GM23338 (cell line): Measurements from ENCODE around the gene SCTR. TPM values are rescaled to one million over a fixed set of nuclear protein-coding genes. Genes with fewer than 3 reads are reported as not detected.

Experiments used
- ATAC-seq: fragments of 200-7000 bp; cut with Tn5 transposase; 3 replicates; pipeline ENCODE4 v1.9.1; 2020
- DNase-seq: peaks from one replicate; pipeline ENCODE4 v3.0.0-alpha.2; 2015; ENCODE audit warnings: low spot score
- H2AFZ ChIP-seq: fragments of 200-600 bp; sonication (generic); 2 replicates; pipeline ENCODE4 v1.8.0; 2016; ENCODE audit warnings: antibody characterized with exemption, mild to moderate bottlenecking, moderate library complexity
- H3F3A ChIP-seq: fragments of 200-600 bp; sonication (generic); replicated peaks from 2 replicates; pipeline ENCODE4 v1.8.0; 2017; ENCODE audit warnings: antibody characterized with exemption, mixed run types, low read depth
- H3K27ac ChIP-seq: fragments of 200-600 bp; sonication (generic); 2 replicates; pipeline ENCODE4 v1.6.1; 2016; ENCODE audit warnings: low read depth
- H3K27me3 ChIP-seq: fragments of 200-600 bp; sonication (generic); 2 replicates; pipeline ENCODE4 v1.8.0; 2016; ENCODE audit warnings: mild to moderate bottlenecking, mixed run types, moderate library complexity; ENCODE audit not compliant: insufficient read depth
- H3K36me3 ChIP-seq: fragments of 200-600 bp; sonication (generic); 2 replicates; pipeline ENCODE4 v1.8.0; 2016; ENCODE audit warnings: mild to moderate bottlenecking; ENCODE audit not compliant: insufficient read depth
- H3K4me1 ChIP-seq: fragments of 200-600 bp; sonication (generic); 2 replicates; pipeline ENCODE4 v1.8.0; 2016; ENCODE audit warnings: mild to moderate bottlenecking, moderate library complexity; ENCODE audit not compliant: insufficient read depth
- H3K4me2 ChIP-seq: fragments of 200-600 bp; sonication (generic); 2 replicates; pipeline ENCODE4 v1.7.1; 2017; ENCODE audit warnings: mixed run types
- H3K4me3 ChIP-seq: fragments of 200-600 bp; sonication (generic); 2 replicates; pipeline ENCODE4 v1.6.1; 2016; ENCODE audit warnings: mixed run types
- H3K79me2 ChIP-seq: fragments of 200-600 bp; sonication (generic); replicated peaks from 2 replicates; pipeline ENCODE4 v1.8.0; 2017; ENCODE audit warnings: mild to moderate bottlenecking; ENCODE audit not compliant: insufficient read depth
- H3K9me2 ChIP-seq: fragments of 200-600 bp; sonication (generic); 2 replicates; pipeline ENCODE4 v1.8.0; 2017; ENCODE audit not compliant: insufficient read depth
- H4K20me1 ChIP-seq: fragments of 200-600 bp; sonication (generic); replicated peaks from 2 replicates; pipeline ENCODE4 v1.8.0; 2017; ENCODE audit warnings: mild to moderate bottlenecking; ENCODE audit not compliant: insufficient read depth
- H3K27ac Mint-ChIP-seq: 2 replicates; pipeline ENCODE4 v1.8.0; 2020; ENCODE audit warnings: inconsistent platforms, mild to moderate bottlenecking, moderate library complexity, mixed read lengths
- H3K27me3 Mint-ChIP-seq: 3 replicates; pipeline ENCODE4 v1.8.0; 2022; ENCODE audit warnings: low read depth, mild to moderate bottlenecking, moderate library complexity, mixed read lengths, inconsistent platforms; ENCODE audit not compliant: insufficient read depth, poor library complexity
- H3K36me3 Mint-ChIP-seq: 3 replicates; pipeline ENCODE4 v1.8.0; 2021; ENCODE audit warnings: low read depth, mild to moderate bottlenecking, inconsistent platforms, moderate library complexity, mixed read lengths
- H3K4me1 Mint-ChIP-seq: 3 replicates; pipeline ENCODE4 v1.8.0; 2020; ENCODE audit warnings: mild to moderate bottlenecking, inconsistent platforms, mixed read lengths
- H3K4me3 Mint-ChIP-seq: 3 replicates; pipeline ENCODE4 v1.8.0; 2021; ENCODE audit warnings: moderate library complexity, mild to moderate bottlenecking, inconsistent platforms, mixed read lengths
- H3K9me3 Mint-ChIP-seq: 3 replicates; pipeline ENCODE4 v1.8.0; 2020; ENCODE audit warnings: moderate library complexity, mild to moderate bottlenecking, inconsistent platforms, mixed read lengths
- CREB1 ChIP-seq: fragments of 250-450 bp; sonication (Bioruptor Pico); IDR thresholded peaks from 2 replicates; pipeline ENCODE4 v1.5.0; 2020; ENCODE audit warnings: low read depth, mild to moderate bottlenecking, moderate library complexity
- CTCF ChIP-seq, 2 experiments: fragments of 200-600 bp in 1 of 2; sonication (generic) in 1 of 2; conservative IDR thresholded peaks; 2 replicates each; pipeline versions ENCODE4 v1.5.1 to v1.6.1; 2016 to 2017; ENCODE audit warnings: antibody characterized with exemption in 2 of 2, low read depth in 2 of 2, mild to moderate bottlenecking in 2 of 2, moderate library complexity in 1 of 2
- ETS1 ChIP-seq: IDR thresholded peaks from 2 replicates; pipeline ENCODE4 v1.6.1; 2016; ENCODE audit warnings: antibody characterized with exemption
- EZH2 ChIP-seq: fragments of 200-600 bp; sonication (generic); IDR thresholded peaks from one replicate; pipeline ENCODE4 v1.8.0; 2017; ENCODE audit warnings: antibody characterized with exemption, mild to moderate bottlenecking, low read depth; ENCODE audit not compliant: unreplicated experiment
- EZH2phosphoT487 ChIP-seq: fragments of 200-600 bp; sonication (generic); IDR thresholded peaks from one replicate; pipeline ENCODE4 v1.8.1; 2018; ENCODE audit warnings: antibody characterized with exemption; ENCODE audit not compliant: unreplicated experiment
- JUNB ChIP-seq: IDR thresholded peaks from one replicate; pipeline ENCODE4 v1.6.1; 2016; ENCODE audit warnings: antibody characterized with exemption; ENCODE audit not compliant: unreplicated experiment
- NANOG ChIP-seq: IDR thresholded peaks from 2 replicates; pipeline ENCODE4 v1.6.1; 2016; ENCODE audit warnings: antibody characterized with exemption, borderline replicate concordance
- POLR2AphosphoS5 ChIP-seq: IDR thresholded peaks from 2 replicates; pipeline ENCODE4 v1.6.1; 2016; ENCODE audit warnings: antibody characterized with exemption, low read depth
- REST ChIP-seq: IDR thresholded peaks from one replicate; pipeline ENCODE4 v1.6.1; 2018; ENCODE audit warnings: antibody characterized with exemption; ENCODE audit not compliant: unreplicated experiment
- STAT1 ChIP-seq: IDR thresholded peaks from one replicate; pipeline ENCODE4 v1.6.1; 2016; ENCODE audit warnings: antibody characterized with exemption; ENCODE audit not compliant: unreplicated experiment
- ZNF114 ChIP-seq: fragments of 250-450 bp; sonication (Bioruptor Pico); IDR thresholded peaks from 2 replicates; pipeline ENCODE4 v1.5.0; 2020; ENCODE audit warnings: mild to moderate bottlenecking, moderate library complexity
- ZNF331 ChIP-seq: fragments of 250-450 bp; sonication (Bioruptor Pico); IDR thresholded peaks from 2 replicates; pipeline ENCODE4 v1.5.0; 2020; ENCODE audit warnings: low read depth, mild to moderate bottlenecking, moderate library complexity
- ZNF462 ChIP-seq: fragments of 250-450 bp; sonication (Bioruptor Pico); IDR thresholded peaks from 2 replicates; pipeline ENCODE4 v1.5.0; 2020; ENCODE audit warnings: mild to moderate bottlenecking, moderate library complexity
- polyA plus RNA-seq: library from polyadenylated mRNA; unstranded; fragments of >200 nt; fragmentation: Nextera tagmentation; extraction: Ambion mirVana; gene quantifications from 2 replicates; pipeline ENCODE4 v1.2.1, GENCODE V29; 2016
- total RNA-seq: library from RNA; depleted of rRNA; stranded (reverse); fragments of >200 nt; shearing (Covaris generic); gene quantifications from 2 replicates; pipeline ENCODE4 v1.2.3, GENCODE V29; 2014

Gene SCTR
- total and polyA plus RNA-seq, 2 experiments from 2014 or later: not detected

GRCh38 chr2:119441376-119442225 is 82.7 kb downstream of the SCTR start:
- H3K9me3 Mint-ChIP-seq: no peaks in the 10 kb centered on the region
- Histone ChIP-seq H3K9me2 (no peaks in the 10 kb centered on the region), H3K79me2 (no peaks in the 10 kb centered on the region), H3F3A (no peaks in the 10 kb centered on the region; the same call in 1 of the 2 replicates), H3K4me1 (peaks cover 13% of the 10 kb centered on the region; the same call in 1 of the 2 replicates), H2AFZ (no peak overlapping the region), H3K27ac (no peak overlapping the region), H3K27me3 (no peaks in the 10 kb centered on the region), H4K20me1 (no peaks in the 10 kb centered on the region), H3K4me3 (no peak overlapping the region), H3K4me2 (no peak overlapping the region), H3K36me3 (no peaks in the 10 kb centered on the region)
- H3K36me3 Mint-ChIP-seq: peaks cover 10% of the 10 kb centered on the region; the same call in 2 of the 3 replicates
- H3K27me3 Mint-ChIP-seq: peaks cover 11% of the 10 kb centered on the region
- ATAC-seq (peak; percentile 27), DNase-seq (no peak)
- TF ChIP-seq POLR2AphosphoS5: no peak
- TF ChIP-seq CTCF (conservative IDR thresholded peaks at IDR 0.05; ENCODE audit: low read depth in 2 of 2): no peak
- no peak for TF ChIP-seq REST
- TF ChIP-seq JUNB: no peak
- TF ChIP-seq EZH2phosphoT487: no peak
- no peak for TF ChIP-seq ZNF462 (CRISPR knock-in tag)
- no peak for TF ChIP-seq STAT1
- no peak for TF ChIP-seq EZH2
- TF ChIP-seq ETS1: no peak
- TF ChIP-seq NANOG: no peak
- no peak for TF ChIP-seq ZNF331
- TF ChIP-seq ZNF114 (CRISPR knock-in tag): no peak
- no peak for TF ChIP-seq CREB1 (CRISPR knock-in tag)
- H3K4me3 Mint-ChIP-seq: no peak overlapping the region
- peaks cover 15% of the 10 kb centered on the region for H3K4me1 Mint-ChIP-seq
- H3K27ac Mint-ChIP-seq: no peak overlapping the region
